Stimulated activated CD4-positive, alpha-beta T cell treated with anti-CD3 and anti-CD28 coated beads, Interleukin-4, amount 100 ng/mL, for 1 hour (primary cell): Measurements from ENCODE around the gene NAXE.
"Not testable (repeated sequence)": the region's sequence is repeated elsewhere in the genome, so short reads cannot be mapped to it uniquely, and the experiment has no call there.

Experiments used
- DNase-seq: peaks from one replicate; pipeline ENCODE4 v3.0.0-alpha.2; 2020

The NAXE gene

GRCh38 chr1:156571261-156571852 is 20.2 kb upstream of the NAXE start:
- no peak for DNase-seq

- DNase-seq: peak; percentile 68
These were observed 19.5 kb upstream of the NAXE start, which contains the start of gene IQGAP3 for GRCh38 chr1:156571919-156572662. Gene IQGAP3 (minus strand): TSS chr1:156572565. CDS start chr1:156572529, 36 bp downstream.

- no peak for DNase-seq
These were observed 18.9 kb upstream of the NAXE start for GRCh38 chr1:156572663-156573018.

- no peak for DNase-seq
These were observed 17.4 kb upstream of the NAXE start for GRCh38 chr1:156574039-156574633.

- DNase-seq: no peak
These were observed 14.0 kb upstream of the NAXE start for GRCh38 chr1:156577550-156577949.

- DNase-seq: no peak
These were observed 13.5 kb upstream of the NAXE start for GRCh38 chr1:156578055-156578454.

- DNase-seq: no peak
These were observed 12.1 kb upstream of the NAXE start, which contains the start of gene TTC24 for GRCh38 chr1:156579472-156579871. Gene TTC24 (plus strand): TSS chr1:156579723. CDS start chr1:156581365, 1,642 bp downstream.

- no peak for DNase-seq
These were observed 9.8 kb upstream of the NAXE start for GRCh38 chr1:156581661-156582387.

- no peak for DNase-seq
These were observed 9.1 kb upstream of the NAXE start for GRCh38 chr1:156582388-156583017.

- peak; percentile 65 for DNase-seq
These were observed 7.6 kb upstream of the NAXE start for GRCh38 chr1:156583821-156584622.

- DNase-seq: no peak
These were observed 6.8 kb upstream of the NAXE start for GRCh38 chr1:156584813-156585212.

- no peak for DNase-seq
These were observed 5.3 kb upstream of the NAXE start for GRCh38 chr1:156586323-156586722.

- no peak for DNase-seq
These were observed 4.6 kb upstream of the NAXE start for GRCh38 chr1:156586892-156587477.

- DNase-seq: not testable (repeated sequence)
These were observed 3.6 kb upstream of the NAXE start for GRCh38 chr1:156587927-156588326.

- no peak for DNase-seq
These were observed 2.0 kb upstream of the NAXE start for GRCh38 chr1:156589546-156589945.

- DNase-seq: no peak
These were observed 1.0 kb upstream of the NAXE start for GRCh38 chr1:156590326-156591180.

- no peak for DNase-seq
These were observed 470 bp upstream of the NAXE start for GRCh38 chr1:156591181-156591431.

- no peak for DNase-seq
These were observed 758 bp downstream of the NAXE start for GRCh38 chr1:156592158-156592909.

GRCh38 chr1:156592910-156593660 is 1.5 kb downstream of the NAXE start:
- DNase-seq: no peak

- DNase-seq: no peak
These were observed 2.0 kb downstream of the NAXE start for GRCh38 chr1:156593661-156593989.
